ENCODE measurements around the gene SVOP.
"Not testable (repeated sequence)": the region's sequence is repeated elsewhere in the genome, so short reads cannot be mapped to it uniquely, and the experiment has no call there.

Gene SVOP

DNA sequence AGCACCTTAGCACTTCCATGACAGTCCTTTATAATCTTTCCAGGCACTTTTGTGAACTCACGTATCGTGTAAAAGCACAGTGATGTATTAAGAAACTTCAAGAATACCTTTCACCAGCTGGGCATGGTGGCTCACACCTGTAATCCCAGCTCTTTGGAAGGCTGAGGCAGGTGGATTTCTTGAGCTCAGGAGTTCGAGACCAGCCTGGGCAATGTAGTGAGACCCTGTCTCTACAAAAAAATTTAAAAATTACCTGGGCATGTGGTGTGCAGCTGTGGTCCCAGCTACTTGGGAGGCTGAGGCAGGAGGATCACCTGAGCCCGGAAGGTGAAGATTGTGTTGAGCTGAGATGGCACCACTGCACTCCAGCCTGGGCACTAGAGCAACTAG lies 33.3 kb upstream of the SVOP start:
- not testable (repeated sequence) for H3K27me3 ChIP-seq (ENCODE audit: control insufficient read depth, insufficient read depth, low read length); H3K4me1 ChIP-seq (ENCODE audit: control insufficient read depth, insufficient read depth, low read length); DNase-seq (ENCODE audit: low read depth, low spot score); H3K36me3 ChIP-seq (ENCODE audit: control insufficient read depth, insufficient read depth, low read length); H3K9me3 ChIP-seq (ENCODE audit: control insufficient read depth, insufficient read depth, low read length); H3K4me3 ChIP-seq (ENCODE audit: low read length); H3K27ac ChIP-seq (ENCODE audit: low read length)
- no CpG with 5 or more reads among the region's 4 CpGs for WGBS (ENCODE audit: insufficient coverage, insufficient read length)

GRCh38 chr12:109053382-109054123 lies 32.7 kb upstream of the SVOP start:
- no CpG with 5 or more reads among the region's 9 CpGs for WGBS (ENCODE audit: insufficient coverage, insufficient read length)
- peak overlapping the region; percentile 70; the same call in 1 of the 2 replicates for H3K4me3 ChIP-seq (ENCODE audit: low read length)
- DNase-seq (ENCODE audit: low read depth, low spot score): no peak
- no peaks in the 10 kb centered on the region for H3K27me3 ChIP-seq (ENCODE audit: control insufficient read depth, insufficient read depth, low read length)
- H3K36me3 ChIP-seq (ENCODE audit: control insufficient read depth, insufficient read depth, low read length): no peaks in the 10 kb centered on the region
- no peak overlapping the region for H3K27ac ChIP-seq (ENCODE audit: low read length)
- no peaks in the 10 kb centered on the region; the same call in 1 of the 2 replicates for H3K4me1 ChIP-seq (ENCODE audit: control insufficient read depth, insufficient read depth, low read length)
- H3K9me3 ChIP-seq (ENCODE audit: control insufficient read depth, insufficient read depth, low read length): no peaks in the 10 kb centered on the region

- no CpG with 5 or more reads among the region's 61 CpGs for WGBS (ENCODE audit: insufficient coverage, insufficient read length)
- H3K27ac ChIP-seq (ENCODE audit: low read length): no peak within 1 kb of the TSS
Measured at GRCh38 chr12:109052414-109053323, 31.8 kb upstream of the SVOP start, which contains the start of gene USP30. USP30 (plus strand) TSS chr12:109052576; CDS start chr12:109052679, 103 bp downstream.

GRCh38 chr12:109052097-109052413 lies 31.2 kb upstream of the SVOP start:
- H3K9me3 ChIP-seq (ENCODE audit: control insufficient read depth, insufficient read depth, low read length): no peaks in the 10 kb centered on the region
- H3K27ac ChIP-seq (ENCODE audit: low read length): no peak overlapping the region
- no peaks in the 10 kb centered on the region for H3K36me3 ChIP-seq (ENCODE audit: control insufficient read depth, insufficient read depth, low read length)
- H3K27me3 ChIP-seq (ENCODE audit: control insufficient read depth, insufficient read depth, low read length): no peaks in the 10 kb centered on the region
- WGBS (ENCODE audit: insufficient coverage, insufficient read length): no CpG with 5 or more reads among the region's 6 CpGs
- no peaks in the 10 kb centered on the region; the same call in 1 of the 2 replicates for H3K4me1 ChIP-seq (ENCODE audit: control insufficient read depth, insufficient read depth, low read length)
- DNase-seq (ENCODE audit: low read depth, low spot score): no peak
- H3K4me3 ChIP-seq (ENCODE audit: low read length): peak overlapping the region; percentile 70; the same call in 1 of the 2 replicates

More at GRCh38 chr12:109052414-109053323, 31.8 kb upstream of the SVOP start, which contains the start of gene USP30:
- Histone ChIP-seq H3K27me3 (ENCODE audit: control insufficient read depth, insufficient read depth, low read length) (no peaks in the 10 kb centered on the region), H3K9me3 (ENCODE audit: control insufficient read depth, insufficient read depth, low read length) (no peaks in the 10 kb centered on the region), H3K36me3 (ENCODE audit: control insufficient read depth, insufficient read depth, low read length) (no peaks in the 10 kb centered on the region), H3K4me1 (ENCODE audit: control insufficient read depth, insufficient read depth, low read length) (no peaks in the 10 kb centered on the region; the same call in 1 of the 2 replicates), H3K4me3 (ENCODE audit: low read length) (peak within 1 kb of the TSS; percentile 70)
- peak; percentile 55 for DNase-seq (ENCODE audit: low read depth, low spot score)

DNA sequence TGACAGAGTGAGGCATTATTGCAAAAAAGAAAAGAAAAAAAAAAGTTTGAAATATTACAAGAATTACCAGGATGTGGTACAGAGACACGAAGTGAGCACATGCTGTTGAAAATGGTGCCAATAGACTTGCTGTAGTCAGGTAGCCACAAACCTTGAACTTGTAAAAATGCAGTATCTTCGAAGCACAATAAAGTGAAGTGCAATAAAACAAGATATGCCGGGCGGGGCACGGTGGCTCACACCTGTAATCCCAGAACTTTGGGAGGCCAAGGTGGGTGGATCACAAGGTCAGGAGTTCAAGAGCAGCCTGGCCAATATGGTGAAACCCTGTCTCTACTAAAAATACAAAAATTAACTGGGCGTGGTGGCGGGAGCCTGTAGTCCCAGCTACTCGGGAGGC lies 28.9 kb upstream of the SVOP start:
- not testable (repeated sequence) for H3K27ac ChIP-seq (ENCODE audit: low read length); DNase-seq (ENCODE audit: low read depth, low spot score); H3K4me1 ChIP-seq (ENCODE audit: control insufficient read depth, insufficient read depth, low read length); H3K36me3 ChIP-seq (ENCODE audit: control insufficient read depth, insufficient read depth, low read length); H3K9me3 ChIP-seq (ENCODE audit: control insufficient read depth, insufficient read depth, low read length); H3K27me3 ChIP-seq (ENCODE audit: control insufficient read depth, insufficient read depth, low read length); H3K4me3 ChIP-seq (ENCODE audit: low read length)
- no CpG with 5 or more reads among the region's 8 CpGs for WGBS (ENCODE audit: insufficient coverage, insufficient read length)

GRCh38 chr12:109048706-109049105 lies 27.8 kb upstream of the SVOP start:
- H3K4me1 ChIP-seq (ENCODE audit: control insufficient read depth, insufficient read depth, low read length); H3K4me3 ChIP-seq (ENCODE audit: low read length); DNase-seq (ENCODE audit: low read depth, low spot score); H3K36me3 ChIP-seq (ENCODE audit: control insufficient read depth, insufficient read depth, low read length); H3K27ac ChIP-seq (ENCODE audit: low read length); H3K9me3 ChIP-seq (ENCODE audit: control insufficient read depth, insufficient read depth, low read length); H3K27me3 ChIP-seq (ENCODE audit: control insufficient read depth, insufficient read depth, low read length): not testable (repeated sequence)
- no CpG with 5 or more reads among the region's 3 CpGs for WGBS (ENCODE audit: insufficient coverage, insufficient read length)

- no peaks in the 10 kb centered on the region for H3K4me1 ChIP-seq (ENCODE audit: control insufficient read depth, insufficient read depth, low read length)
- no peak overlapping the region for H3K4me3 ChIP-seq (ENCODE audit: low read length)
- no CpG with 5 or more reads among the region's 8 CpGs for WGBS (ENCODE audit: insufficient coverage, insufficient read length)
- H3K9me3 ChIP-seq (ENCODE audit: control insufficient read depth, insufficient read depth, low read length): no peaks in the 10 kb centered on the region
- no peaks in the 10 kb centered on the region for H3K36me3 ChIP-seq (ENCODE audit: control insufficient read depth, insufficient read depth, low read length)
- H3K27ac ChIP-seq (ENCODE audit: low read length): no peak overlapping the region
- H3K27me3 ChIP-seq (ENCODE audit: control insufficient read depth, insufficient read depth, low read length): no peaks in the 10 kb centered on the region
- no peak for DNase-seq (ENCODE audit: low read depth, low spot score)
Measured at GRCh38 chr12:109047081-109047805, 26.4 kb upstream of the SVOP start.

GRCh38 chr12:109044241-109044640 lies 23.4 kb upstream of the SVOP start:
- no peak for DNase-seq (ENCODE audit: low read depth, low spot score)
- WGBS (ENCODE audit: insufficient coverage, insufficient read length): no CpG with 5 or more reads among the region's 5 CpGs
- no peaks in the 10 kb centered on the region for H3K9me3 ChIP-seq (ENCODE audit: control insufficient read depth, insufficient read depth, low read length)
- no peaks in the 10 kb centered on the region for H3K4me1 ChIP-seq (ENCODE audit: control insufficient read depth, insufficient read depth, low read length)
- no peaks in the 10 kb centered on the region for H3K27me3 ChIP-seq (ENCODE audit: control insufficient read depth, insufficient read depth, low read length)
- H3K4me3 ChIP-seq (ENCODE audit: low read length): no peak overlapping the region
- no peak overlapping the region for H3K27ac ChIP-seq (ENCODE audit: low read length)
- H3K36me3 ChIP-seq (ENCODE audit: control insufficient read depth, insufficient read depth, low read length): no peaks in the 10 kb centered on the region

GRCh38 chr12:109036975-109037374 lies 16.1 kb upstream of the SVOP start:
- H3K27ac ChIP-seq (ENCODE audit: low read length): no peak overlapping the region
- H3K9me3 ChIP-seq (ENCODE audit: control insufficient read depth, insufficient read depth, low read length): no peaks in the 10 kb centered on the region
- H3K27me3 ChIP-seq (ENCODE audit: control insufficient read depth, insufficient read depth, low read length): no peaks in the 10 kb centered on the region
- DNase-seq (ENCODE audit: low read depth, low spot score): no peak
- H3K4me3 ChIP-seq (ENCODE audit: low read length): no peak overlapping the region
- H3K4me1 ChIP-seq (ENCODE audit: control insufficient read depth, insufficient read depth, low read length): no peaks in the 10 kb centered on the region
- no CpG with 5 or more reads among the region's 1 CpG for WGBS (ENCODE audit: insufficient coverage, insufficient read length)
- H3K36me3 ChIP-seq (ENCODE audit: control insufficient read depth, insufficient read depth, low read length): no peaks in the 10 kb centered on the region
